ENCODE data around the gene NR2F1-AS1.

- TF ChIP-seq CTCF (IDR thresholded peaks at IDR 0.05) (no peak), POLR2A (IDR thresholded peaks at IDR 0.05) (no peak)
Measured at GRCh38 chr5:93364378-93364777, 216.6 kb downstream of the NR2F1-AS1 start.
